Subcutaneous abdominal adipose tissue (tissue), 5 donors: ENCODE data around the gene LACC1.

Experiments
- H3K27ac ChIP-seq: one replicate; pipeline ENCODE4 v1.7.0; 2013; ENCODE audit warnings: low read depth, mild to moderate bottlenecking, inconsistent platforms, low read length, moderate library complexity
- H3K27me3 ChIP-seq, 5 donors: one replicate each; pipeline ENCODE4 v1.7.0; 2013; ENCODE audit warnings: low read length in 5 of 5, inconsistent platforms in 1 of 5; ENCODE audit not compliant: control insufficient read depth in 5 of 5, insufficient read depth in 4 of 5
- H3K36me3 ChIP-seq, 5 donors: one replicate each; pipeline ENCODE4 v1.7.0; 2013; ENCODE audit warnings: low read length in 5 of 5; ENCODE audit not compliant: control insufficient read depth in 5 of 5, insufficient read depth in 5 of 5
- H3K4me1 ChIP-seq, 5 donors: one replicate each; pipeline ENCODE4 v1.7.0; 2013; ENCODE audit warnings: low read length in 5 of 5, mild to moderate bottlenecking in 3 of 5, moderate library complexity in 1 of 5; ENCODE audit not compliant: control insufficient read depth in 5 of 5, insufficient read depth in 5 of 5
- H3K4me3 ChIP-seq, 5 donors: one replicate each; pipeline ENCODE4 v1.7.0; 2013; ENCODE audit warnings: low read length in 5 of 5, low read depth in 1 of 5
- H3K9ac ChIP-seq, 5 donors: one replicate each; pipeline ENCODE4 v1.7.0; 2013; ENCODE audit warnings: low read length in 5 of 5, mild to moderate bottlenecking in 4 of 5, moderate library complexity in 3 of 5
- H3K9me3 ChIP-seq, 5 donors: one replicate each; pipeline ENCODE4 v1.7.0; 2013; ENCODE audit warnings: low read length in 5 of 5; ENCODE audit not compliant: control insufficient read depth in 5 of 5
- donor health status: healthy.
- donor health status: healthy.
- donor health status: healthy.
- donor health status: healthy.
- donor health status: healthy.

Gene LACC1

GRCh38 chr13:43879755-43880181 is at the start of gene LACC1:
Gene LACC1, plus strand, starts transcription at chr13:43879904. Its CDS starts 1,082 bp downstream, at chr13:43880986.
- Histone ChIP-seq H3K27ac (peak within 1 kb of the TSS; percentile 90), H3K9ac (peak within 1 kb of the TSS; percentile 20 to 95 (median 91)), H3K4me3 (peak within 1 kb of the TSS; percentile 65 to 88 (median 73)), H3K27me3 (no peaks in the 10 kb centered on the region), H3K4me1 (peaks cover 0 to 30% (median 23%) of the 10 kb centered on the region in 5 donors), H3K36me3 (no peaks in the 10 kb centered on the region), H3K9me3 (no peaks in the 10 kb centered on the region)

- Histone ChIP-seq H3K36me3 (no peaks in the 10 kb centered on the region), H3K9me3 (no peaks in the 10 kb centered on the region), H3K4me1 (peaks cover 0 to 10% (median 8%) of the 10 kb centered on the region in 5 donors), H3K27me3 (no peaks in the 10 kb centered on the region), H3K4me3 (no peak overlapping the region), H3K27ac (peak overlapping the region; percentile 38), H3K9ac (peak overlapping the region in 1 of 5 donors; percentile 56)
Measured at GRCh38 chr13:43830497-43830881, 49.2 kb upstream of the LACC1 start.

- no peaks in the 10 kb centered on the region for H3K9me3 ChIP-seq
- no peaks in the 10 kb centered on the region for H3K36me3 ChIP-seq
- no peaks in the 10 kb centered on the region for H3K27me3 ChIP-seq
- H3K4me3 ChIP-seq: peak overlapping the region in 1 of 5 donors; percentile 10
- H3K4me1 ChIP-seq: peaks cover 0 to 10% (median 8%) of the 10 kb centered on the region in 5 donors
- H3K27ac ChIP-seq: peak overlapping the region; percentile 38
- peak overlapping the region in 1 of 5 donors; percentile 56 for H3K9ac ChIP-seq
Measured at GRCh38 chr13:43831088-43831487, 48.6 kb upstream of the LACC1 start.

GRCh38 chr13:43835701-43836100 is 44.0 kb upstream of the LACC1 start:
- Histone ChIP-seq H3K4me1 (peaks cover 0 to 9% (median 6%) of the 10 kb centered on the region in 5 donors), H3K27me3 (no peaks in the 10 kb centered on the region), H3K4me3 (no peak overlapping the region), H3K27ac (no peak overlapping the region), H3K9me3 (peaks cover 0 to 2% (median 0%) of the 10 kb centered on the region in 5 donors), H3K36me3 (no peaks in the 10 kb centered on the region), H3K9ac (no peak overlapping the region)

GRCh38 chr13:43838909-43839308 is 40.8 kb upstream of the LACC1 start:
- H3K27ac ChIP-seq: no peak overlapping the region
- no peaks in the 10 kb centered on the region for H3K27me3 ChIP-seq
- H3K9me3 ChIP-seq: peaks cover 0 to 2% (median 0%) of the 10 kb centered on the region in 5 donors
- no peak overlapping the region for H3K9ac ChIP-seq
- H3K4me3 ChIP-seq: no peak overlapping the region
- no peaks in the 10 kb centered on the region for H3K4me1 ChIP-seq
- no peaks in the 10 kb centered on the region for H3K36me3 ChIP-seq

- Histone ChIP-seq H3K4me3 (no peak overlapping the region), H3K27me3 (no peaks in the 10 kb centered on the region), H3K4me1 (peaks cover 0 to 5% (median 0%) of the 10 kb centered on the region in 5 donors), H3K9me3 (peaks cover 8 to 20% (median 11%) of the 10 kb centered on the region in 5 donors), H3K9ac (no peak overlapping the region), H3K27ac (no peak overlapping the region), H3K36me3 (peaks cover 0 to 6% (median 3%) of the 10 kb centered on the region in 5 donors)
Measured at GRCh38 chr13:43846496-43847158, 33.1 kb upstream of the LACC1 start.

- H3K9ac ChIP-seq: no peak overlapping the region
- H3K27ac ChIP-seq: no peak overlapping the region
- no peak overlapping the region for H3K4me3 ChIP-seq
Measured at GRCh38 chr13:43848001-43848649, 31.6 kb upstream of the LACC1 start.

GRCh38 chr13:43850873-43851272 is 28.8 kb upstream of the LACC1 start:
- no peaks in the 10 kb centered on the region for H3K27me3 ChIP-seq
- H3K27ac ChIP-seq: no peak overlapping the region
- peaks cover 0 to 7% (median 4%) of the 10 kb centered on the region in 5 donors for H3K36me3 ChIP-seq
- H3K4me3 ChIP-seq: no peak overlapping the region
- peaks cover 0 to 5% (median 0%) of the 10 kb centered on the region in 5 donors for H3K4me1 ChIP-seq
- peaks cover 8 to 48% (median 27%) of the 10 kb centered on the region in 5 donors for H3K9me3 ChIP-seq
- no peak overlapping the region for H3K9ac ChIP-seq

More at GRCh38 chr13:43848001-43848649, 31.6 kb upstream of the LACC1 start:
- H3K27me3 ChIP-seq: no peaks in the 10 kb centered on the region
- H3K9me3 ChIP-seq: peaks cover 8 to 34% (median 18%) of the 10 kb centered on the region in 5 donors
- H3K4me1 ChIP-seq: peaks cover 0 to 5% (median 0%) of the 10 kb centered on the region in 5 donors
- peaks cover 0 to 7% (median 4%) of the 10 kb centered on the region in 5 donors for H3K36me3 ChIP-seq

GRCh38 chr13:43852923-43853404 is 26.7 kb upstream of the LACC1 start:
- Histone ChIP-seq H3K4me1 (no peaks in the 10 kb centered on the region), H3K9me3 (peaks cover 8 to 48% (median 27%) of the 10 kb centered on the region in 5 donors)

GRCh38 chr13:43861863-43862262 is 17.8 kb upstream of the LACC1 start:
- no peaks in the 10 kb centered on the region for H3K27me3 ChIP-seq
- no peak overlapping the region for H3K9ac ChIP-seq
- no peak overlapping the region for H3K4me3 ChIP-seq
- H3K9me3 ChIP-seq: no peaks in the 10 kb centered on the region
- H3K27ac ChIP-seq: no peak overlapping the region
- peaks cover 0 to 4% (median 0%) of the 10 kb centered on the region in 5 donors for H3K36me3 ChIP-seq
- no peaks in the 10 kb centered on the region for H3K4me1 ChIP-seq

More at GRCh38 chr13:43852923-43853404, 26.7 kb upstream of the LACC1 start:
- no peak overlapping the region for H3K27ac ChIP-seq
- peak overlapping the region in 1 of 5 donors; percentile 33 for H3K4me3 ChIP-seq
- H3K9ac ChIP-seq: no peak overlapping the region
- no peaks in the 10 kb centered on the region for H3K27me3 ChIP-seq
- peaks cover 0 to 7% (median 4%) of the 10 kb centered on the region in 5 donors for H3K36me3 ChIP-seq
